Fibroblast of peridontal ligament (primary cell): ENCODE results near the gene PLPPR1.
"Not testable (repeated sequence)": the region's sequence is repeated elsewhere in the genome, so short reads cannot be mapped to it uniquely, and the experiment has no call there.

Experiments
- DNase-seq: peaks from one replicate; pipeline ENCODE4 v3.0.0-alpha.2; 2010; ENCODE audit errors: extremely low read depth

The PLPPR1 gene

GRCh38 chr9:101275769-101276250 is 247.3 kb downstream of the PLPPR1 start:
- DNase-seq, result no peak

DNA sequence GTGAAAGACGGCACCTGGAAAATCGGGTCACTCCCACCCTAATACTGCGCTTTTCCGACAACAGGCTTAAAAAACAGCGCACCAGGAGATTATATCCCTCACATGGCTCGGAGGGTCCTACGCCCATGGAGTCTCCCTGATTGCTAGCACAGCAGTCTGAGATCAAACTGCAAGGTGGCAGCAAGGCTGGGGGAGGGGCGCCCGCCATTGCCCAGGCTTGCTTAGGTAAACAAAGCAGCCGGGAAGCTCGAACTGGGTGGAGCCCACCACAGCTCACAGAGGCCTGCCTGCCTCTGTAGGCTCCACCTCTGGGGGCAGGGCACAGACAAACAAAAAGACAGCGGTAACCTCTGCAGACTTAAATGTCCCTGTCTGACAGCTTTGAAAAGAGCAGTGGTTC is 262.5 kb downstream of the PLPPR1 start:
- not testable (repeated sequence) for DNase-seq

DNA sequence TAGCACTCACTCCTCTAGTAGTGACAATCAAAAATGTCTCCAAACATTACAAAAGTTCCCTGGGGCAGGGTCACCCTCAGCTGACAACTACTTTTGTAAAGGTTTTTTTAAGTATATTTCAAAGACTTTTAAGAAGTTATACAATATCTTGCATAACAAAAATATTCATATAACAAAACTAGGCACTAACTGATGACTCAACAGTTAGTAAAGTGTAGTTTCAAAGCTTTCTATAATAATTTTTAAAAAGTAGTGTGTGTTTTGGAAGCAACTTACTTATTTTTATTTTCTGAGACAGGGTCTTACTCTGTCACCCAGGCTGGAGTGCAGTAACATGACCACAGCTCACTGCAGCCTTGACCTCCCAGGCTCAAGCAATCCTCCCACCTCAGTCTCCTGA is 271.4 kb downstream of the PLPPR1 start:
- no peak for DNase-seq

GRCh38 chr9:101307051-101307450 is 278.5 kb downstream of the PLPPR1 start:
- no peak for DNase-seq

- DNase-seq, result no peak
Measured at GRCh38 chr9:101307524-101308213, 279.1 kb downstream of the PLPPR1 start.

DNA sequence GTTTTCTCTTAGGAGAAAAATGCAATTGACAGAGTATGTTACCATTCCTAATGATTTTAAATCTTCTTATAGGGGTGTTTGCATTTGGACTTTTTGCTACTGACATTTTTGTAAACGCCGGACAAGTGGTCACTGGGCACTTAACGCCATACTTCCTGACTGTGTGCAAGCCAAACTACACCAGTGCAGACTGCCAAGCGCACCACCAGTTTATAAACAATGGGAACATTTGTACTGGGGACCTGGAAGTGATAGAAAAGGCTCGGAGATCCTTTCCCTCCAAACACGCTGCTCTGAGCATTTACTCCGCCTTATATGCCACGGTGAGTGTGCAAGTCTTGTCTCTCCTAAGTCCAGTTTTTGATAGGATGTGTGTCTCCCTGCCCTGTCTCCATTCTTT is 280.6 kb downstream of the PLPPR1 start:
- DNase-seq, result no peak

- no peak for DNase-seq
Measured at GRCh38 chr9:101311191-101311590, 282.7 kb downstream of the PLPPR1 start.

DNA sequence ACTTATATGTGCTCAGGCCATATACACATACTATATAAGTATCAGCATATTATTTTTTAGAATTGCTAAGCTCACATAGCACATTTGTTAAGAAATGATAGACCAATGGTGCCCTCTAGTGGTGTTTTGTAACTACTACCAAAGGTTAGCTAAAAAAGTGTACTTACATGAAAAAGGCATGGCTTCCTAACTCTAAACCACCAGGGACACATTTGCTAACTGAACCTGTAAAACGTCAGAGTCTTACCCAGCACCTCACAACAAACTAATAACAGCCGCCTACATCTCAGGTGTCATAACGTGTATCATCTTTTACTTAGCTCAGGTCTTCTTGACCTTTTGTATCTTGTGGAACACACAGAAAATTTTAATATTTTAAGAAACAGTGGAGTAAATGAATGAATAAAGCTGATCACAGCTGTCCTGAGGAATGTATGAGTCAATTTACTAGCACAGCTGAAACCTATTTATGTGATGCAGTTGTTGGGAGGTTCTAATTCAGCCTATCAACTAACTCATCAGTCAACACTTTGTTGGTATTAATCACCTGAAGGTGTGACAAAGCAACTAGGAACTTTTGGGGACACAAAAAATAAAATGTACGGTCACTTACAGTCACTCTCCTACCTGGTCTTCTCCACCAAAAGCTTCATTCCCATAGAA is 283.4 kb downstream of the PLPPR1 start:
- peak; percentile 93 for DNase-seq

- DNase-seq, result no peak
Measured at GRCh38 chr9:101312661-101313060, 284.1 kb downstream of the PLPPR1 start.

DNA sequence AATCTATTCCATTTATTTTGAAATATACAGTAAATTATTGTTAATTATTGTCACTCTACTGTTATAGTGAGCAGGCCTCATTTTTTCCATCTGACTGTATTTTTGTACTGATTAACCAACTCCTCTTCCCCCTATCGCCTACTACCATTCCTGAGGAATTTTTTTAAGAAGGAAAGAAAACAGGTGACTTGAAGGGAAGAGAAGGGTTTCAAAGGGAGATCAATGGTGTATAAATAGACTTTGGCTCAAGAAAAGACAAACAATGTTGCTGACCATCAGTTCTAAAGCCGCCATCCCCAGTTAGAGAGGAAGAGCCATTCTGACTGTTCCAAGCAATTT is 286.6 kb downstream of the PLPPR1 start:
- no peak for DNase-seq

- no peak for DNase-seq
Measured at GRCh38 chr9:101317735-101318134, 289.2 kb downstream of the PLPPR1 start.

DNA sequence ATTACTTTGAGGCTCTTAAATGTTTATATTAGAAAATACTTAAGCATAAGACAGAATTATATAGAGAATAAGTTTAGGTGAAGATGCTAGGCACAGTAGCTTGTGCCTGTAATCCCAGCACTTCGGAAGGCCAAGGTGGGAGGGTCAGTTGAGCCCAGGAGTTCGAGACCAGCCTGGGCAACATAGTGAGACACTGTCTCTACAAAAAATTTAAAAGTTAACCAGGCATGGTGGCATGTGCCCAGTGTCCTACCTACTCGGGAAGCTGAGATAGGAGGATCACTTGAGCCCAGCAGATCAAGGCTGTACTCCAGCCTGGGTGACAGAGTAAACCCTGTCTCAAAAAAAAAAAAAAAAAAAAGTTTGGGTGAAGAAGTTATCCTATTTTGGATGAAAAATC is 294.6 kb downstream of the PLPPR1 start:
- DNase-seq, result no peak

DNA sequence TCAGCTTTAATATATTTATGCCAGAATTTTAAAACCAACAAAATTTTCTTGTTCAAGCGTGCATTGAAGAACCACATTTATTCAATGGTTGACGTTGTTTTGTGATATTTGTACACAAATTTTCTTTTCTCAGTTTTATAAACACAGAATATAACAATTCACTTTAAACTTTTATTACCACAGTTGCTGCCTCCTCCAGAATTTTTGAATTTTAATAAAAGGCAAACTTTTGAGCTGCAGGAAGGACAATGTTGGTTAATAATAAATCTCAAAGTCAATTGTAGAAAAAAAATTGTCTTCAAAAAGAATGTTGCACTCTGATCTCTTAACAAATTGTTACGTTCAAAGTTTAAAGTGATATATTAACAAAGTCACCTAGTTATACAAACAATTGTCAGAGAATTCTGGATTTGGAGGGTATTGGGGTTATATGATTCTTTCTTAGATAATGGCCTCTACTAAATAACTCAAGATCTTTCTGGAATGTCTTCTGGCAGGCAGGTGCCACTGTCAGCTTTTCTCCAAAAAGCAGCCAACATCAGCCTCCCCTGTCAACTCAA is 295.8 kb downstream of the PLPPR1 start:
- DNase-seq, result no peak

DNA sequence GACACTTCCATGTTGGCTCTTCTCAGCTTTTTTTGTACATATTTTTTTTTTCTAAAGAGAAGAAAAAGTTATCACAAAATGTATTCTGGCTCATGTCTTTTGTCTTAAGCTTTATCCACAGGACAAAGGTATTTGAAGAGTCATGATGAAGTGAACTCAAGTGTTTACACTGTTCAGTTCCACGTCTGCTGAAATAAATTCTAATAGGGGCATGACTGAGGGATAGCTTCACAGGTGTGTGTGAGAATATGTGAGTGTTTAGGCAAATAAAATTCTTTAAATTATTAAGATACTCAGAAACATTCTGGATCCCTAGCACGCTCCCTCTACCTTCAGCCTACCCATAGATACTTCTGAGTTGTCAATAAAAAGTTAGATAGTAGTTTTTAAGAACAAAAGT is 296.5 kb downstream of the PLPPR1 start:
- DNase-seq, result no peak

GRCh38 chr9:101326035-101326434 is 297.5 kb downstream of the PLPPR1 start:
- DNase-seq, result no peak

DNA sequence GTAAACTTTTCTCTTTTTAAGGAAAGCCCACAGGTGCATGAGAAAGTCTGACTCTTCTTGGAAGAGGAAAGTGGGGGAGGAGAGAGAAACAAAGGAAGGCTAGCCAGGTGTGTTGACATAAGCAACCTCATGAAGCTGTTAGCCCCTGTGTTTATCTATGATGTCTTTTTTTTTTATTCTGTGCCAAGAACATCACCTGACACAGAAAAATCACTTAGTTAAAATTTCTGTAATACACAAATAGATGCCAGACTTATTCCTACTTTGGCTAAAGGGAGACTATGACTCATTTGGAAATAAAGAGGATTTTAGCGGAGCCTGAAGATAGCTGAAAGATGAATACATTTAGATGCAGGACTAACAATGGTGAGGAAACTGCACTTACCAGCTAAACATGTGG is 298.0 kb downstream of the PLPPR1 start:
- no peak for DNase-seq

DNA sequence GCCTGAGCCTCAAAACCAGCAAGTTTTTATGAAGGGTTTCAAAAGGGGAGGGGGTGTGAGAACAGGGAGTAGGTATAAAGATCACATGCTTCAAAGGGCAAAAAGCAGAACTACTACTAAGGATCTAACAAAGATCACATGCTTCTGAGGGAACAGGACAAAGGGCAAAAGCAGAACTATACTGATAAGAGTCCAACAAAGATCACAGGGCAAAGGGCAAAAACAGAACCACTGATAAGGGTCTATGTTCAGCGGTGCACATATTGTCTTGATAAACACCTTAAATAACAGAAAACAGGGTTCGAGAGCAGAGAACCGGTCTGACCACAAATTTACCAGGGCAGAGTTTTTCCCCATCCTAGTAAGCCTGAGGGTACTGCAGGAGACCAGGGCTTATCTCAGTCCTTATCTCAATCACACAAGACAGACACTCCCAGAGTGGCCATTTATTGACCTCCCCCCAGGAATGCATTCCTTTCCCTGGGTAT is 298.9 kb downstream of the PLPPR1 start:
- not testable (repeated sequence) for DNase-seq

GRCh38 chr9:101332362-101332761 is 303.8 kb downstream of the PLPPR1 start:
- no peak for DNase-seq

DNA sequence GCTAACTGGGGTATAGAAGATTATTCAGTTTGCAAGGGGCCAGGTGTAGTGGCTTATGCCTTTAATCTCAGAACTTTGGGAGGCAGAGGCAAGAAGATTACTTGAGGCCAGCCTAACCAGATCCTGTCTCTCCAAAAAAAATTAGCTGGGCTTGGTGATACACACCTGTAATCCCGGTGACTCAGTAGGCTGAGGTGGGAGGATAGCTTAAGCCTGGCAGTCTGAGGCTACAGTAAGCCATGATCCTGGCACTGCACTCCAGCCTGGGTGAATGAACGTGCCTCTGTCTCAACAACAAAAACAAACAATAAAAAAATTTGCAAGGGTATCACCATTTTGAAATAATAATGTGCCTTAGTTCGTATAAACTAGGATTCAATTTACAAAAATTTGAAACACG is 305.0 kb downstream of the PLPPR1 start:
- no peak for DNase-seq

DNA sequence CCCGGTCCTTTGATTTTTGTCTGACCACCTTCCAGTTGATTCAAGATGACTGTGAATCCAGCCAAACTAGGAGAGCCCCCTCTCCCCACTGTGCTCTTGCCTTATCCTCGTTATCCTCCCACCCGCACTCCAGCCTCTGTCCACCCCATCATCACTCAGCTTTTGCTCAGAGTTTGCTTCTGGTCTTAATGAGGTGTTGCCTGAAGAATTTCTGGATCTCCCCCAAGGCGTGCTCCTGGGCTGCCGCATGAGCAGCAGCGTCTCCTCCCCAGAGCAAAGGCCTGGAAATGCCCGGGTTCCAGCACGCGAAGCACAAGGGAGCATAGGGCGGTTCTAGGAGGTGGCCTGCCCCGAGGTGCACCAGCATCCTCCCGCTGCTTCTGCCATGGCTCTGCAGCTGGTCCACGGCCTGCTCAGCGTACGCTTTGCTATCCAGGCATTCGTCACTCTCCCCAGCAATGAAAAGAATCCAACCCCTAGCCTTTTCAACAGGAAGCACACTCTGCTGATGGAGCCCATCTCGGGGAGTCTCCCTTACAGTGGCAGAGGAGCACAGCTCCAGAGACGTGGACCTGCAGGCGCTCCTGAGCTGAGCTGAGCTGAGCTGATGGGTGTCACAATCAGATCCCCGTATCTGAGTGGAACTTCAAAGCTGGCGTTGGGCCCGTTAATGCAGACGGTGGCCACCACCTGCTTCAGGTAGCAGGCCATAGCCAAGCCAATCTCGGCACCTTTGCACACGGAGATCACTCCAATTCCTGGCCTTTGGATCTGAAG is 305.6 kb downstream of the PLPPR1 start:
- DNase-seq, result no peak

DNA sequence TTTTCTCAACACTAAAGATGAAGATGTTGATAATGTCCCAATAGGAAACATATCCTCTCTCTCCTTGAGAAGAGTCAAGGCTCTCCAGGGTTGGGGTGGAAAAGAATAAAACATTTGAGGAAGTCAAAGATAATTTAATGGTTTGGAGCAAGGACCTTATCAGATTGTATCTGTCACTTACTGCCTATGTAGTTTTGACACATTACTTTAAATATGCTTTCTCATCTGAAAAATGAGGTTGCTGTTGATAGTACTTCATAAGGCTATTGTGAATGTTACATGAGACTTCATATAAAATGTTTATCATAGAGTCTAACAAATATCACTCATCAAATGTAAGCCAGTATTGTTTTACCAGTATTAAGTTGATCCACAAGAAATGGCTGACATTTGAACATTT is 307.6 kb downstream of the PLPPR1 start:
- DNase-seq, result no peak

DNA sequence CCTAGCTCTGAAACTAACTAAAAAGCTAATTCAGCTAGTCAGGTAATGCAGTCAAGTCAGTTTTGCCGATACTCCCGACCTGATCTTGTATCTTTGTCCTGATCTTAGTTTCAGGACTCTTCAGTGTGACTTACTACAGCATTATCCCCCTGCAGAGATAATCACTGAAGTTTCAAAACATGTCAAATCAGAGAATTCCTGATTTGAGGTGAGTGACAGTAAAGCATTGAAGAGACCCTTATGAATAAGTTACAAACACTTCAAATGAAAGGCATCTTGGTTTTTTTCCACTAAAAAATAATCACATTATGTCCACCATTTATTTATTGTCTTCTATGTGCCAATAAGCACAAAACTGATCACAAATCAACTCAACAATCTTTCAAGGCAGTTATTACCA is 308.7 kb downstream of the PLPPR1 start:
- DNase-seq, result no peak
